HepG2 (cell line): ENCODE results near the gene DNAJC9. TPM values are rescaled to one million over a fixed set of nuclear protein-coding genes. Genes with fewer than 3 reads are reported as not detected.

ENCODE experiments used
- CENPT ChIP-seq: sonication (generic); formaldehyde crosslinking; IDR thresholded peaks from 2 replicates; pipeline ENCODE4 v1.8.0; 2022; ENCODE audit warnings: low read depth, mild to moderate bottlenecking, moderate library complexity, missing genetic modification reagents
- E2F2 ChIP-seq: sonication (generic); formaldehyde crosslinking; IDR thresholded peaks from 2 replicates; pipeline ENCODE4 v1.4.0; 2020; ENCODE audit warnings: missing genetic modification reagents, borderline replicate concordance
- FOXP4 ChIP-seq: sonication (generic); formaldehyde crosslinking; IDR thresholded peaks from 2 replicates; pipeline ENCODE4 v1.4.0; 2020; ENCODE audit warnings: missing genetic modification reagents
- FUBP1 ChIP-seq: sonication (generic); formaldehyde crosslinking; IDR thresholded peaks from 2 replicates; pipeline ENCODE4 v1.5.1; 2020; ENCODE audit warnings: missing genetic modification reagents, mild to moderate bottlenecking, borderline replicate concordance
- KAT2B ChIP-seq: fragments of 150-350 bp; IDR thresholded peaks from 2 replicates; pipeline ENCODE4 v1.6.1; 2014; ENCODE audit warnings: low read depth, low read length, borderline replicate concordance
- MTA3 ChIP-seq: sonication (generic); formaldehyde crosslinking; IDR thresholded peaks from 2 replicates; pipeline ENCODE4 v1.4.0; 2020; ENCODE audit warnings: missing genetic modification reagents
- MXI1 ChIP-seq: IDR thresholded peaks from 3 replicates; pipeline ENCODE4 v1.6.1; 2012; ENCODE audit warnings: low read depth, low read length, inconsistent platforms, borderline replicate concordance
- RFXANK ChIP-seq: IDR thresholded peaks from 2 replicates; pipeline ENCODE4 v1.6.1; 2016
- SNAPC2 ChIP-seq: sonication (generic); formaldehyde crosslinking; IDR thresholded peaks from 2 replicates; pipeline ENCODE4 v1.8.1; 2022; ENCODE audit warnings: mild to moderate bottlenecking, missing genetic modification reagents
- YEATS4 ChIP-seq: sonication (generic); formaldehyde crosslinking; IDR thresholded peaks from 2 replicates; pipeline ENCODE4 v1.4.0; 2020; ENCODE audit warnings: missing genetic modification reagents, borderline replicate concordance
- ZBTB42 ChIP-seq: sonication (generic); formaldehyde crosslinking; IDR thresholded peaks from 2 replicates; pipeline ENCODE4 v1.5.0; 2020; ENCODE audit warnings: mild to moderate bottlenecking, missing genetic modification reagents
- ZNF124 ChIP-seq: sonication (generic); formaldehyde crosslinking; IDR thresholded peaks from 2 replicates; pipeline ENCODE4 v1.4.0; 2020; ENCODE audit warnings: missing genetic modification reagents
- ZNF773 ChIP-seq: sonication (generic); formaldehyde crosslinking; IDR thresholded peaks from 2 replicates; pipeline ENCODE4 v1.4.0; 2020; ENCODE audit warnings: missing genetic modification reagents, borderline replicate concordance
- ZSCAN22 ChIP-seq: sonication (generic); formaldehyde crosslinking; IDR thresholded peaks from 2 replicates; pipeline ENCODE4 v1.4.0; 2020; ENCODE audit warnings: mild to moderate bottlenecking, missing genetic modification reagents
- polyA plus RNA-seq, 8 experiments: library from polyadenylated mRNA; depleted of rRNA in 3 of 8; stranded (reverse) in 7 of 8; unstranded in 1 of 8; fragments of >200 nt; fragmentation: Illumina TruSeq in 4 of 8; extraction: Trizol in 4 of 8; gene quantifications; 2 replicates each; pipeline versions ENCODE4 v1.2.1 to v1.2.3, GENCODE V29; 2011 to 2016; ENCODE audit warnings: low read depth in 4 of 8, missing spikeins in 1 of 8, mixed read lengths in 1 of 8; ENCODE audit not compliant: insufficient read depth in 1 of 8
- total RNA-seq, 5 experiments: library from RNA; depleted of rRNA; stranded (reverse); fragments of >200 nt; fragmentation: Illumina TruSeq; extraction: Trizol; gene quantifications; 2 replicates each; pipeline ENCODE4 v1.2.3, GENCODE V29; 2016; ENCODE audit warnings: low read depth in 1 of 5
- TF ChIP-seq, protein P1 (sequence below): sonication (generic); formaldehyde crosslinking; IDR thresholded peaks from 2 replicates; pipeline ENCODE4 v1.5.1; 2020; ENCODE audit warnings: missing genetic modification reagents, mild to moderate bottlenecking, borderline replicate concordance
- TF ChIP-seq, protein P2 (sequence below): IDR thresholded peaks from 2 replicates; pipeline ENCODE4 v1.6.1; 2016; ENCODE audit warnings: mild to moderate bottlenecking, missing biosample characterization, missing genetic modification reagents
- TF ChIP-seq, protein P3 (sequence below): sonication (generic); formaldehyde crosslinking; IDR thresholded peaks from 2 replicates; pipeline ENCODE4 v1.4.0; 2020; ENCODE audit warnings: missing genetic modification reagents
- TF ChIP-seq, protein P4 (sequence below): sonication (generic); formaldehyde crosslinking; IDR thresholded peaks from 2 replicates; pipeline ENCODE4 v1.4.0; 2020; ENCODE audit warnings: mild to moderate bottlenecking, missing genetic modification reagents

The DNAJC9 gene
- total and polyA plus RNA-seq, 2 of the 13 experiments (the other 11 are each of a cell fraction or from before 2014, with no cell fraction given), result 15.9 to 60.3 TPM

GRCh38 chr10:73246646-73247508 is at the start of gene DNAJC9 (continued):
- TF ChIP-seq RFXANK (CRISPR knock-in tag), result no peak
- TF ChIP-seq, protein P1, sequence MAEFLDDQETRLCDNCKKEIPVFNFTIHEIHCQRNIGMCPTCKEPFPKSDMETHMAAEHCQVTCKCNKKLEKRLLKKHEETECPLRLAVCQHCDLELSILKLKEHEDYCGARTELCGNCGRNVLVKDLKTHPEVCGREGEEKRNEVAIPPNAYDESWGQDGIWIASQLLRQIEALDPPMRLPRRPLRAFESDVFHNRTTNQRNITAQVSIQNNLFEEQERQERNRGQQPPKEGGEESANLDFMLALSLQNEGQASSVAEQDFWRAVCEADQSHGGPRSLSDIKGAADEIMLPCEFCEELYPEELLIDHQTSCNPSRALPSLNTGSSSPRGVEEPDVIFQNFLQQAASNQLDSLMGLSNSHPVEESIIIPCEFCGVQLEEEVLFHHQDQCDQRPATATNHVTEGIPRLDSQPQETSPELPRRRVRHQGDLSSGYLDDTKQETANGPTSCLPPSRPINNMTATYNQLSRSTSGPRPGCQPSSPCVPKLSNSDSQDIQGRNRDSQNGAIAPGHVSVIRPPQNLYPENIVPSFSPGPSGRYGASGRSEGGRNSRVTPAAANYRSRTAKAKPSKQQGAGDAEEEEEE (CRISPR knock-in tag), result no peak
- peak; percentile 93; the same call in 1 of the 3 replicates for TF ChIP-seq MXI1
- TF ChIP-seq, protein P2, sequence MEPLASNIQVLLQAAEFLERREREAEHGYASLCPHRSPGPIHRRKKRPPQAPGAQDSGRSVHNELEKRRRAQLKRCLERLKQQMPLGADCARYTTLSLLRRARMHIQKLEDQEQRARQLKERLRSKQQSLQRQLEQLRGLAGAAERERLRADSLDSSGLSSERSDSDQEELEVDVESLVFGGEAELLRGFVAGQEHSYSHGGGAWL (CRISPR knock-in tag), result peak; percentile 85; the same call in 1 of the 2 replicates
- TF ChIP-seq, protein P3, sequence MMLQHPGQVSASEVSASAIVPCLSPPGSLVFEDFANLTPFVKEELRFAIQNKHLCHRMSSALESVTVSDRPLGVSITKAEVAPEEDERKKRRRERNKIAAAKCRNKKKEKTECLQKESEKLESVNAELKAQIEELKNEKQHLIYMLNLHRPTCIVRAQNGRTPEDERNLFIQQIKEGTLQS (CRISPR knock-in tag), result no peak; the same call in 1 of the 2 replicates
- TF ChIP-seq ZBTB42 (CRISPR knock-in tag), result peak; percentile 91; the same call in 1 of the 2 replicates
- TF ChIP-seq ZSCAN22 (CRISPR knock-in tag), result no peak
- TF ChIP-seq ZNF124 (CRISPR knock-in tag), result peak; percentile 71; the same call in 1 of the 2 replicates
- TF ChIP-seq, protein P4, sequence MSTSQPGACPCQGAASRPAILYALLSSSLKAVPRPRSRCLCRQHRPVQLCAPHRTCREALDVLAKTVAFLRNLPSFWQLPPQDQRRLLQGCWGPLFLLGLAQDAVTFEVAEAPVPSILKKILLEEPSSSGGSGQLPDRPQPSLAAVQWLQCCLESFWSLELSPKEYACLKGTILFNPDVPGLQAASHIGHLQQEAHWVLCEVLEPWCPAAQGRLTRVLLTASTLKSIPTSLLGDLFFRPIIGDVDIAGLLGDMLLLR, result peak; percentile 95
- TF ChIP-seq FOXP4 (CRISPR knock-in tag), result peak; percentile 26; the same call in 1 of the 2 replicates
- no peak for TF ChIP-seq SNAPC2 (CRISPR knock-in tag)
- no peak for TF ChIP-seq E2F2
- TF ChIP-seq CENPT (CRISPR knock-in tag), result 0 out of 2 replicates have a peak, but pooled peaks have one; percentile 86
- TF ChIP-seq FUBP1 (CRISPR knock-in tag), result no peak
- TF ChIP-seq ZNF773 (CRISPR knock-in tag), result 0 out of 2 replicates have a peak, but pooled peaks have one; percentile 8
- TF ChIP-seq MTA3, result no peak
- TF ChIP-seq KAT2B, result no peak
- TF ChIP-seq YEATS4 (CRISPR knock-in tag), result peak; percentile 68; the same call in 1 of the 2 replicates
